ENCODE measurements around the gene RFX1. TPM values are rescaled to one million over a fixed set of nuclear protein-coding genes. Genes with fewer than 3 reads are reported as not detected.

Gene RFX1
- total and polyA plus RNA-seq, 2 donors (not counting 1 experiment from before 2014, with no cell fraction given) = 9.2 to 33.3 TPM

DNA sequence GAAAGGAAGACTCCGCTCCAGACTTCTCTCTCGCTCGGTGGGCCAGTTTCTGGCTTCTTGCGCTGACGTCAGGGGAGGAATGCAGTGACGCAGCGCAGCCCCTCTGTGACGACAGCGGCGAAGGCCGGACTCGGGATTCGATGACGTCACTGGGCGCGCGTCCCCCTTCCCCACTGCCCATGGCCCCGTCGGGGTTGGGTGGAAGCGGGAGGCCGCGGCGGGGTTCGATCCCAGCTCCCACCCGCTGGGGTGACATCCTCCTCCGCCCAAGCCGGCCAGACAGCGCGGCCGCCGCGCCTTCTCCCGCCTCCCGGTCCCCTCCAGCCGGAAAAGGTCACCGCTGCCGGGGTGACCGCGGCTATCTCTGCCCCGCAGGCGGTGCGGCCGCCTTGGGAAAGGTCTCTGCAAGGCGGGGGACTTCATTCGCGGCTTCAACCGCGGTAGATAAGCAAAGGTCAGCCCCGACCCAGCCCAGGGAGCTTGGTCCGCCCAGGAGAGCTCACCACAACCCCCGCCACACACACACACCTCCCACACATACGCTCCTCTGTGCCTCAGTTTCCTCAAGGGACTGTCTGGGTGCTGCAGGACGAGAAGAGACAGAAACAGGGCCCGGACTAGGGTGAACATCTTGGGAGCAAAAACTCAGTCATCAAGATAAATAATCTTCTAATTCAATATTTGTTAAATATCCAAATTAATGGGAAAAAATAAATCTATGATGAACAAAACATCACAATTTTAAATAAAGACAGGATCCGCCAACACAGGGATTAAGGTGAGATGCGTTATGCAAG, 844 bp upstream of the RFX1 start:
- under 1% methylated on average over 51 of the region's 56 CpGs for WGBS (ENCODE audit: insufficient coverage)
- no peaks in the 10 kb centered on the region for H3K27me3 Mint-ChIP-seq
- intact Hi-C loops (cut with micrococcal nuclease) = loop anchor here (1.0 to 5.0 kb wide), 10 partner anchors 8 to 905 kb away; partner anchors contain the start of genes ADGRE5, DCAF15, LYL1 and ZSWIM4
- no peak for DNase-seq
- Histone ChIP-seq H4K20me1 (ENCODE audit: control insufficient read depth, insufficient read depth, low read length, poor library complexity, severe bottlenecking) (no peaks in the 10 kb centered on the region), H3K79me2 (ENCODE audit: control insufficient read depth, insufficient read depth, low read length) (peaks cover 4% of the 10 kb centered on the region), H3K4me2 (replicated peaks; ENCODE audit: low read depth, low read length, poor library complexity, severe bottlenecking) (peak overlapping the region; percentile 87), H3K27me3 (replicated peaks in 1 of 4; ENCODE audit: control extremely low read depth in 1 of 4, control insufficient read depth in 3 of 4, insufficient read depth in 4 of 4, low read length in 3 of 4) (no peaks in the 10 kb centered on the region), H3K27ac (ENCODE audit: low read length in 2 of 2) (peak overlapping the region; percentile 99 to 100), H3K9me3 (ENCODE audit: control extremely low read depth in 1 of 3, control insufficient read depth in 2 of 3, insufficient read depth in 1 of 3, low read length in 2 of 3) (no peaks in the 10 kb centered on the region), H3K9ac (ENCODE audit: low read length) (peak overlapping the region; percentile 100), H3K36me3 (replicated peaks in 1 of 2; ENCODE audit: control extremely low read depth in 1 of 2, control insufficient read depth in 1 of 2, extremely low read depth in 1 of 2, insufficient read depth in 2 of 2, low read length in 1 of 2) (no peaks in the 10 kb centered on the region), H3K4me3 (ENCODE audit: control extremely low read depth in 1 of 5, extremely low read depth in 1 of 5, insufficient read depth in 1 of 5, low read depth in 2 of 5, low read length in 4 of 5) (peak overlapping the region; percentile 74 to 96 (median 82)), H3K4me1 (ENCODE audit: control insufficient read depth in 2 of 2, insufficient read depth in 2 of 2, low read length in 2 of 2) (peaks cover 35 to 42% of the 10 kb centered on the region in 2 donors), H2AFZ (ENCODE audit: insufficient read depth, low read depth, low read length, poor library complexity, severe bottlenecking) (peak overlapping the region; percentile 74)
- H3K4me3 Mint-ChIP-seq = peak overlapping the region; percentile 90
- H3K27ac Mint-ChIP-seq = peak overlapping the region; percentile 97
- no peaks in the 10 kb centered on the region for H3K9me3 Mint-ChIP-seq (ENCODE audit: insufficient read depth)
- ChIA-PET POLR2A (interaction anchor here (0.6 to 5.0 kb wide), 14 partner anchors 8 to 371 kb away, joined by 3 to 42 read pairs (median 5); partner anchors contain the start of genes ASF1B, IL27RA and RLN3), CTCF (interaction anchor here (0.6 to 2.2 kb wide), 5 partner anchors 23 to 1235 kb away, joined by 3 to 12 read pairs (median 4); partner anchors contain the start of gene IL27RA)
- TF ChIP-seq EZH2 (IDR thresholded peaks at IDR 0.05; ENCODE audit: borderline replicate concordance, insufficient read depth, low read depth, low read length, poor library complexity, severe bottlenecking) = no peak
- TF ChIP-seq, protein P1, sequence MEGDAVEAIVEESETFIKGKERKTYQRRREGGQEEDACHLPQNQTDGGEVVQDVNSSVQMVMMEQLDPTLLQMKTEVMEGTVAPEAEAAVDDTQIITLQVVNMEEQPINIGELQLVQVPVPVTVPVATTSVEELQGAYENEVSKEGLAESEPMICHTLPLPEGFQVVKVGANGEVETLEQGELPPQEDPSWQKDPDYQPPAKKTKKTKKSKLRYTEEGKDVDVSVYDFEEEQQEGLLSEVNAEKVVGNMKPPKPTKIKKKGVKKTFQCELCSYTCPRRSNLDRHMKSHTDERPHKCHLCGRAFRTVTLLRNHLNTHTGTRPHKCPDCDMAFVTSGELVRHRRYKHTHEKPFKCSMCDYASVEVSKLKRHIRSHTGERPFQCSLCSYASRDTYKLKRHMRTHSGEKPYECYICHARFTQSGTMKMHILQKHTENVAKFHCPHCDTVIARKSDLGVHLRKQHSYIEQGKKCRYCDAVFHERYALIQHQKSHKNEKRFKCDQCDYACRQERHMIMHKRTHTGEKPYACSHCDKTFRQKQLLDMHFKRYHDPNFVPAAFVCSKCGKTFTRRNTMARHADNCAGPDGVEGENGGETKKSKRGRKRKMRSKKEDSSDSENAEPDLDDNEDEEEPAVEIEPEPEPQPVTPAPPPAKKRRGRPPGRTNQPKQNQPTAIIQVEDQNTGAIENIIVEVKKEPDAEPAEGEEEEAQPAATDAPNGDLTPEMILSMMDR (IDR thresholded peaks at IDR 0.05) = no peak
- H3K4me1 Mint-ChIP-seq = peaks cover 41% of the 10 kb centered on the region
- ATAC-seq (ENCODE audit: low read depth) = peak; percentile 14

All from B cell (primary cell).